ENCODE results near the gene ACADVL.

The ACADVL gene

DNA sequence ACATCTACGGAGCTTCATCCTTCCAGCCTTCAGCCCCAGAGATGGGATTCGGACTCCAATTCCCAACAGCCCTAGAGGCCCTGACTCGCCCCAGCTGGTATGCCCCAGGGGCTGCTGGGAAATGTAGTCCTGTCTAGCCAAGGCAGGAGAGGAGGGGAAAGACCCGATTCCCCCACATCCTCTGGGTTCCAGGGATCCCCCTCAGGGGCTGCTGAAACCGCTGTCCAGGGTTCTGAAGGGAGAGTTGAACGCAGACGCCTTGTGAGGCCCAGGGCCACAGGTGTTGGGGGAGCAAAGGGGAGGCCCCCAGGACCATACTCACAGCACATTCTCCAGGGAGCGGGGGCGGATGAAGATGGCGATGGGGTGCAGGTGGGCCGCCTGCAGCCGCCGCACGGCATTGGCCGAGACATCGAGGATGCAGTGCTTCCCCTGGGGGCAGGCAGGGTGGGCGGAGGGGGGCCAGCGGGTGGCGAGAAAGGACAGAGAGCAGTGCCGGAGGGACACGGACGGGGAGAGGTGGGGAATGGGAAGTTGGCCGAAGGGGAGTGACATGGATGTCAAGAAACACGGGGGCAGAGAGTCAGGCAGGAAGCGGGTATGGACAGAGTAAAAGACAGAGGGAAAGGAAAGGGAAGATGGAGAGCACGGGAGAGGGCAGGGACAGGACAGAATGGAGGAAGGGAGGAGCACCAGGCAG lies 28.0 kb upstream of the ACADVL start:
- peak; percentile 38 for DNase-seq

GRCh38 chr17:7192271-7192937 lies 27.3 kb upstream of the ACADVL start:
- no peak for DNase-seq

DNA sequence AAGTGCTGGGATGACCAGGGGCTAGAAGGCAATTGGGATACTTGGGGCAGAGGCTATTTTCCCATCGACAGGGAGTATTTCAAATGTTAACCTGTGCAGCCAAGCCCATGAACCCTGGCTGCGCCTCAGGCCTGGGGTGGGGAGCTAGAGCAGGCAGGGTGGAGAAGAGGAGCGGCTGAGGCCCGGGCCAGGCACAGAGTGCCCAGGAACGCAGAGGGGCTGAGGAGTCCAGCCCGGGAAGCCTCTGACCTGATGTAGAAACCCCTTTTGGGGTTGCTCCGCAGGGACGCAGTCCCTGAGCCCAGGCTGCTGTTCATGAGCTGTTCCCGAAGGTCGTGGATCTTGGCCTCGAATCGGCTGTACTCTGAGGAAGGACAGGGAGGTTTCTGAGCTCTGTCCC lies 23.8 kb upstream of the ACADVL start:
- DNase-seq: no peak

DNA sequence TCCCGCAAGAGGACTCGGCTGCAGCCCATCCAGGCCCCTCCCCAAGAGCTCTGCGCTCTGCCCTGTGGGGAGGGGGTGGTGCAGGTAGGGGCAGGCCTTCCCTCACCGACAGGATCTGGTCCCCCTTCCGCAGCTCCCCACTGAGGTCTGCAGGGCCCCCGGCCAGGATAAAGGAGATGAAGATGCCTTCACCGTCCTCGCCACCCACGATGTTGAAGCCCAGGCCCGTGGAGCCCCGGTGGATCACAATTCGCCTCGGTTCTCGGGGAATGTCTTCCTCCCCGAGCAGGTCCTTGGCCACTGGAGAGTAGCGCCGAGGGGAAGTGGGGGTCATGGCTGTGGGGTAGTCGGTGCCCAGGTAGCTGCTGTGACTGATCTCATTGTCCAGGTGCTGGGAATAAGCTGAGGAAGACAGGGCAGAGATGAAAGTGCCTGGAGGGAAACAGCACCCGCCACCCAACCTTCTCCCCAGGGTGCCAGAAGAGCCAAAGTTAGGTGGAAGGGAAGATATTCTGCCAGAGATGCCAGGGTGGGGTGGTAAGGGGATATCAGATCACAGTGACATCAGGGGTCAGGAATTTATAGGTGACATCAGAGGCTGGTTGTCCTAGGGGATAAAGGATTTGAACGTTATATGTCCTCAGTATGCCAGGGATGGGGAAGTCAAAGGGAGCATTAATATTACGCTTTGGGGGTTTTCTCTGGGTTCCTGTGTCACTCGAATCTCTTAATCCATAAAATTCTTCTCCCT lies 22.9 kb upstream of the ACADVL start:
- DNase-seq: no peak

GRCh38 chr17:7203391-7203790 lies 16.3 kb upstream of the ACADVL start:
- DNase-seq: no peak

GRCh38 chr17:7204336-7204735 lies 15.4 kb upstream of the ACADVL start:
- DNase-seq: no peak

DNA sequence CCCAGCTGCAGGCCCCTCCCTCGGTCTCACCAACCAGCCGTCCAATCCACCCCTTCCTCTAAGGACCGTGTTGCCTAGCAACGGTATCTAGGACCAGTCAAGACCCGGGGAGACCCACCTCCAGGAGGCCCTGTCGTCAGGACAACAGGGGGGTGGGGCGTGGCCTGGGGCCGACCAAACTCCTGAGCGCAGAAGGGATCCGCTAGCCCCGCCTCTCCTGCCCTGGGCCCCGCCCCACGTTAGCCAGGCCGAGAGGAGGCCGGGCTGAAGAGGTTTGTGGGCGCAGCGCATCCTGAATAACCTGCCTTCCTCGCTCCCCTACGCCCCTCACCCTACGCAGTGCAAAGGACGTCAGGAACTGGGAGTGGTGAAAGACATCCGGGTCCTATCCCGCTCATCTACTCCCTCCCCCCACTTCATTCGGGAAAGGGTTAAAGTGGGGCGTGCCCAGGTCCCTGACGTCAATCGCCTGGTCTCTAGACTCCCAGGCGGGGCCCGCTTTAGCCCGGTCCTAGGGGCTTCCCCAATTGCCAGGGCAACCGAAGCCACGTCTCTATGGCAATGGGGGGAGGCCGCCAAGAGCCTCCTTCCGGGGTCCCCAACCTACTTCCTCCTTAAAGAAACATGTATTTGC lies 14.8 kb upstream of the ACADVL start:
- DNase-seq: no peak

DNA sequence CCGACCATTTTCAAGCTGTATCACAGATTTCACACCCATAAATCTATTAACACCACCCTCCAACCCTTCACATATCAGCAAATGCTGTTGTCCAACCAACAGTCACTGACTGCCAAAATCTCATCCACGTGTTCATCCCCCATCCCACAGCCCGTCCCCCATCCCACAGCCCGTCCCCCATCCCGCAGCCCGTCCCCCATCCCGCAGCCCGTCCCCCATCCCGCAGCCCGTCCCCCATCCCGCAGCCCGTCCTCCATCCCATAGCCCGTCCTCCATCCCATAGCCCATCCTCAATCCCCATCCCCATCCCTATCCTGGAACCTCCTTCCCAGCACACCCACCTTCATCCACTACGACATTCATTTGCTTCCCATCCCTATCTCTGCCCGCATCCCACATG lies 14.2 kb upstream of the ACADVL start:
- no peak for DNase-seq

DNA sequence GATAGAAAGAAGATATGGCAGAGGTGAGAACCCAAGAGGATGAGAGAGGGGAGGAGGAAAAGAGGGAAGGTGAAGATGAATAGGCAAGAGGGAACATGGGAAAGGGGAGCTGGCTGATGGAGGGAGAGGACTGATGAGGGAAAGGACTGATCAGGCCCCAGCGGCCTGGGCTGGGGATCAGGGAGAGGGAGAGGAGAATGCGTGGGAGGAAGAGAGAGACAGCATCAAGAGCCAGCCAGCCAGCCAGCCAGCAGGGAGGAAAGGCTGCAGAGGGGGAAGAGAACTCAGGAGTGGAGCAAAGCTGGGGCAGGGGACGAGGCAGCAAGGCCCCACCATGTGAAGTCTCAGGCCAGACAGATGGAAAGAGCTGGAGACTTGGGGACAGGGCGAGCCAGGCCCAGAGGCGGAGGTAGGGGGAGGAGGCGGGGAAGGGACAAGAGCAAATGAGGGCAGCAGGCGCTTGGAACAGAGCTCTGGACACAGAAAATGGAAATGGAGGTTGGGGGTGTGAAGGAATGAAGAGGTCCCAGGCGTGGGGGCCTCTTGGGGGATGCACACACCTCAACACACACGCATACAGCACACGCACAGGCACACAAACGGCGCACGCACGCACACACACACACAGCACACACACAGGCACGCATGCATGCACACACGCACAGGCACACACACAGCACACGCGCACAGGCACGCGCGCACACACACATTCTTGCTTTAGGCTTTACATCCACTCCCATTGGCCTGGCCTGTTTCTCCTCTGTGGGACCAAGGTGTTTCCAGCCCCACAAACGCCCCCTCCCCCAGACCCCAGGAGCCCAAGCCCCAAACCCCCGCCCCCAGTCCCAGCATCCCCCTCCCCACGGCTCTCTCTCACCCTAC lies 12.4 kb upstream of the ACADVL start:
- DNase-seq: no peak

- no peak for DNase-seq
Observed at GRCh38 chr17:7208027-7208571, 11.6 kb upstream of the ACADVL start.

DNA sequence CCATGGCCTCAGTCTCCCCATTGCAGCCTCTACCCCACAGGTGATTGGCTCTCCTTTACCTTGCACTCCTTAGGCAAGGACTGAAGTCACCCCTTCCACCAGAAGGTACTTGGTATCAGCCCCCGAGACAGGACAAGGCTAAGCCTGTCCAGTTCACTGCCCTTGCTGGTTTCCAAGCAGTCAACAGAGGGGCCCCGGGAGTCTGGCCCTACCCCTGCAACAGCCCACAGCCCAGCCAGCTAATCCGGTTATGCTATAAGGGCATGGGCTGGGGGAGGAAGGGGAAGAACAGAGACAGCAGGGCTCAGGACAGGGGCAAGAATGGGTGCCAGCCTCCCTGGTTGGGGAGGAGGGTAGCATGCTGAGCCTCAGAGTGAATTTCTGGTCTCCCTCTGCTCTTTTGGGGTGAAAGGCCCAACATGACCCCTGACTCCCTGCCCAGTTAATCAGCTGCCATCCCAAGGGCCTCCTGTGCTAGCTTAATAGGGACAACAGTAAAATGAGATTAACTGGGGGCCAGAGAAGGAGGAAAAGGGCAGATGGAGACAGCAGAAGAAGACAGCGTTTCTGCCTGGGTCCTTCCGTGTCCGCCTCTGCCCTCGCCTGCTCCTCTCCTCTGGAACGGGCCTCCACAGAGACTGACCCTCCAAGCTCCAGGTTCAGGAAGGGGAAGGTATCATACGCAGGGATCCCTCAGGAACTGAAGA lies 10.8 kb upstream of the ACADVL start:
- no peak for DNase-seq

- DNase-seq: no peak
Observed at GRCh38 chr17:7211491-7212273, 8.1 kb upstream of the ACADVL start.

DNA sequence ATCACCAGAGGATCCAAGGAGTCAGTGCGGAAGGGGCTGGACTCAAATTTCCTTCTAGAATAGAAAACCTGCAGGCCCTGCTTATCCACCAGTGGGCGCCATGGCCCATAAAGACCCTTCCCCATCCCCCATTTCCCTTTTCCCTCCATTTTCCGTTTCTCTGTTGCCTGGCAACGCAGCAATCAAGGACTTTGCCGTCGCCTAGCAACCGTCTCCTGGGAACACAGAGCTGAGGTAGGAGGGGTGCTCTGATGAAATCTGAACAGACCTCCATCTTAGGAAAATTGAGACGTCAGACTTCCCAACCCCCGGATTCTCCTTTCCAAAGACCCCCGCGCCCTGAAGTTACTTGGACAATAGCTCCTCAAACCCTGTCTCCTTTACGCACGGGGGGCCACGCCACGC lies 5.8 kb upstream of the ACADVL start:
- DNase-seq: peak; percentile 96

GRCh38 chr17:7214300-7215135 lies 5.2 kb upstream of the ACADVL start:
- peak; percentile 100 for DNase-seq

GRCh38 chr17:7215136-7215638 lies 4.6 kb upstream of the ACADVL start:
- DNase-seq: no peak

DNA sequence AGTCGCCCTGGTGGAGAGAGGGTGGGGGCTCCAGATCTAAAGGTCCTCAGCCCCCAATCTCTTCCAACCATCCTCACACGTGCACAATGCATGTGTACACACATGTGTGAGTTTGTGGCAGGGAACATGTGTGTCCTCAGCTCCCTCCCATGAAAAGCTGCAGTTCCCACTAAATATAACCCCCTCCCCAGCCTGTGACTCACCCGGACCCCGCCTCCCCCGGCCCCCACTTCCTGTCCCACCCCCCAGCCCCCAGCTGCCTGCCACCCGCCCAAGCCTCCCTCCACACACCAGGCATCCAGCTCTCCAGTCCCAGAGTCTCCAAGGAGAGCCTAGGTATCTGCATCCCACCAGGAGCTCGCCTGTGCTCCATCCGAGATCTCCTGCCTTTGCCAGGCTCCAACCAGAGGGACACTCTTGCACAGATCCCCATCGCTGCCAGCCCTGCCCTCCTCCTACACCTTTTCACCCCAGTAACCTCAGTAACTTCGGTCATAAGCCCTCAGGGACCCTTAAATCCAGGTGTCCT lies 4.0 kb upstream of the ACADVL start:
- peak; percentile 41 for DNase-seq

DNA sequence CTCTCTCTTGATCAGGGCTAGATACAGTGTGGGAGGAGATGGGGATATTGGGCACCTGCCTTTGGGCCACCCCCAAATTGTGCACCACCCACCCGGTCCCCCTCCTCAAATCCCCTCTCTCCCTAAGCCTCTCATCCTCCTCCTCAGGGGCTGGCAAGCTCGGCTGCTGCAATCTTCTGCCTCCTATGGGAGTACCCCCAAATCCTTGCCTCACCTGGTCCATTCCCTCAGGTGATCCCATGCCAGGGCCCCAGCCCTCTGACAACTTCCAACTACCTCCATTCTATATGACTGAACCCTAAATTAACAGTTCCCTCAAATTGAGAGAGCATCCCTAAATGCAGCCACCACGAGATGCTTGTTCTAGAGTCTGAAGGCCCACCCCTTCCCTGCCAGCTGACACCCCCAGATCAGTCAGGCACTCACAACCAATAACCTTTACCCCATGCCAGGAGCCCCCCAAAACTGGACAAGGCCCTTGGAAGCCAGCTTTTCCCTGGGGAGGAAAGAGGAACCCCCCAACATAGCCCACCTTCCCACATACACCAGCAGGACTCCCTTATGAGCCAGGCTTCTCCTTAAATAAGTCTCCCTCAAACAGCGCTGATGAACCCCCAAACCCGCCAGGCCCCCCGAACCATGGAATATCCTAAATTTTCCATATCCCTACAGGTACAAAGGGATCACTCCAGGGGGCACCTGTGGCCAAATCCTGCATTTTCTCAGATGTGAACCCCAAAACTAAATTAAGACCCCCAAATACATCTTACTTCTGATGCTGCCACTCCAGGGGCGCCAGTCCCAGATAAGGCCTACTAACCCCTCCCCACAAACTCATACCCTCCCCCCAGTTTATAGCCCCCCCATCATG lies 3.3 kb upstream of the ACADVL start:
- peak; percentile 25 for DNase-seq
